Glomerular endothelial cell (primary cell): ENCODE measurements around the gene TBC1D30. TPM values are rescaled to one million over a fixed set of nuclear protein-coding genes. Genes with fewer than 3 reads are reported as not detected.

ENCODE experiments used
- DNase-seq: peaks from one replicate; pipeline ENCODE4 v3.0.0-alpha.2; 2011; ENCODE audit warnings: low read depth, low spot score; ENCODE audit errors: extremely low read depth
- total RNA-seq: library from RNA; depleted of rRNA; stranded (reverse); fragments of >200 nt; gene quantifications from 2 replicates; pipeline ENCODE4 v1.2.3, GENCODE V29; 2015

TBC1D30 gene
- total RNA-seq, 1 donor from 2014 or later, result 13.8 TPM

DNA sequence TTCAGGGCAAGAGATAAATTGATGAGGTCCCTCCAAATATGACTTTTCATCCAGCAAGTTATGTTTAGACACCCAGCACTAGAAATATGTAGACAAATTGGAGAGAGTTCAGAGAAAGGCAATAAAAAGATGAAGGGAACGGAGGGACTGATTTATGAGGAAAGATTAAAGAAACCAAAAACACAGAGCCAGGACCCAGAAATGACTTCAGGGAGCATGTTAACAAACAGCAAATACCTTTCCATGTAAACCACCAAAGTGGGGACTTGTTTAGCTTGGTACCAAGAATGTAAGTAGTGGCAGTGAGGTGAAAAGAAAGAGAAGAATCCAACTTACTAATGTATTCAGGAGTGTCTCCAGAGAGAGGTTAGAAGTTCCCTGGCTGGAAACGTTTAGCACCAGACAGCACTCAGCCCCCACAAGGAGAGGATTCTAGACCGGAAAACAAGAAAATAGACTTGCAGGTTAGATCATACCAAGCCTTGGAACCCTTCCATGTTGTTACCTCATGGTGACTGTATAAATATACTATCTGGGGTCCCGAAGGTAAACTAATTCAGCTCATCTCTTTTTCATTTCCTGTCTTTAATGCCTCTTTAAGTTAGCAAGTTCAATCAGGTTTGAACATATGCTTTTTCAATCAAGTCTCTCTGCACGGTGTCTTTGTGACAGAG, 79.2 kb downstream of the TBC1D30 start:
- no peak for DNase-seq

DNA sequence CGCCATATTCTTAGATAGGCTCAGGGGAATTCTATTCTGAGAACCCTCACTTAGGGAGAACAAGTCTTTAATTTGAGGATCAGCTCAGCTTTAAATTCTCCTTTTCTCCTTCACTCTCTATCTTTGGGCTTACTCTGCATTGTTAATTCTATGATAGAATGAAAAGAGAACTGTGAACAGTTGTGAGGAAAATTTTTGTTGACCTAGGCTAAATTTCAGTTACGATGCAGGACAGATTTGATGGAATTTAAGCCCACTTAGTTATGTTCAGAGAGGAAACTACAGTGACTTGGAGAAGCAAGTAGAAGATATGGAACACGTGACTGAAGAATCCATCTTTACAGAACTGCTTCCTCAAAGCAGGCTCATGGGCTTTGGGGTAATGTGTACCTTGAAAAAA, 82.7 kb downstream of the TBC1D30 start:
- no peak for DNase-seq

DNA sequence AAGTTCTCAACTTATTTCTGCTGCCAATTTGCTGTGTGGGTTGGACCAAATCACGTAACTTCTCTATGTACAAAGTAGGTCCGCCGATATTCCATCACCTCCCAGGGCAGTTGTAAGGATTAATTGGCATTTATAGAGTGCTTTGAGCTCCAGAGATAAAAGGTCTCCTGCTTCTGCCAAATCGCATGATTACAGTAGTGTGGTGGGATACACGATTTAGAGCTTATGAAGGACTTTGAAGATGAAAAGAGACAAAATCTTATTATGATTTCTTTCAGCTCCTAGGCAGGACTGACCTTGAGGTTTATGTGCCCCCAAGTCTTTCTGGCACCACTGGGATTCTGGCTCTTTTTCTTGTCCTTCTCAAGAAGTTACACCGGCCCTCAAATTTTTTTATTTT, 84.7 kb downstream of the TBC1D30 start:
- no peak for DNase-seq

DNA sequence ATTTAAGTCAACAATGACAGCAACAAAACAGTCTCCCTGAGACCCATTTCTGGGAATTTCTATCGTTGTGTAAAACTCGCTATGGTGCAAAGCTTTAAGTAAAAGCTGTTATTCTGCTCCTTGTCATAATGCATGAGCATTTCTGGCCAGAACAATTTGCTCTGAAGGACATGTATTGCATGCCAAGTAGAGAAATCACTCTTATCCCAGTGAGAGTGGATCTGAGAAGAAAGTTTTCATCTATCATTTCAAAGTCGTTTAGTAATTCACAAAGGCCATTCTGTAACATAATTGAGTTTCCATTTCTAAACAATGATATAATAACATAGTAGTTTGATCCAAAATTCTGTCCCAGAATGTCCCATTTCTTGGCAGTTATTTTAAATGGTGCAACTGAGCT, 86.6 kb downstream of the TBC1D30 start:
- no peak for DNase-seq

DNA sequence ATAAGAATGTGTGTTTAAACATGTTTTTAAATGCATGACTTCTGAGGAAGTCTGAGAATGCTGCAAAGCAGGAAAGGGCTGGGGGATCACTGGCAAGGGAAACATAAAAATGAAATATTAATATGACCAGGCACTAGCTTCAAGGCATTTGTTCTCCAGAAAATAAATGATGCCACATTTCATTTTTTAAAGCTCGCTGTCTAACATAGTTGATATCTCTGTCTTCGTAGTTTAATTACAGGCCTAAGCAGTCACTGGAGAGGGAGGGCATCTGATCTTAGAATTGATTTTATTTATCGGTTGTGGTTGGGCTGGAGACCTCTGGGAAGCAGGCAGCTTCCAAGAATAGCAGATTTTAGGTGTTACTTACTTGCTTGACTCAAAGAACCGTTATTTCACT, 87.5 kb downstream of the TBC1D30 start:
- DNase-seq, result no peak

DNA sequence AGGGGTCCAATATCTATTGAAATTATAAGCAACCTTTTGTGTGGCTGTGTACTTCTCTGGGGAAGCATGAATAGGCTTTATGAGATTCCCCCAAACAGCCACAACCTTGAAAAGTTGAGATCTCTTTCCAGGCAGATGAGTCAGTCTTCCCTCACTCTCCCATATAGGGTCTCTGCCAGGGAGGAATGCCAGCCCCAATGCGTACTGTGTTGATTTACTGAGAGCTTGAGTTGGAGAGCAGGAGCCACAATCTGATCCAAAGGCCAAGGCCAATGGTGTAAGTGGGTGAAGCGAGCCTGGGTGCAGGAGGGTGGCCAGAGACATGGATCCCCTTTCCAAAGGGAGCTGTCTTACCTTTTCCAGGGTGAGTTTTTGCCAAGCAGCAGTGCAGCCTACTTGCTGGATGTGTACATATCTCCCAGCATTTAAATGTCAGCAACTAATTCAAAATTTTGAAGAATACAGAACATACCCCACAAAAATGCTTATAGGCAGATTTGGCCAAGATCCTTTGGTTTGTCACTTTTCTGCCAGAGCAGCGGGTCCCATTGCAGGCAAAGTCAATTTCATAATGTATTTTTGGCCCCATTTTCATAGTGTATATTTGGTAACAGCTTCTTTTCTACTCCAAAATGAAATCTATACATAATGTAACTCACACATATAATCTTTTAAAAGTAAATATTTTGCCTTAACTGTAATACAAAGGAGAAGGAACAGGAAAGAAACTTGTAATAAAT, 88.2 kb downstream of the TBC1D30 start:
- no peak for DNase-seq

DNA sequence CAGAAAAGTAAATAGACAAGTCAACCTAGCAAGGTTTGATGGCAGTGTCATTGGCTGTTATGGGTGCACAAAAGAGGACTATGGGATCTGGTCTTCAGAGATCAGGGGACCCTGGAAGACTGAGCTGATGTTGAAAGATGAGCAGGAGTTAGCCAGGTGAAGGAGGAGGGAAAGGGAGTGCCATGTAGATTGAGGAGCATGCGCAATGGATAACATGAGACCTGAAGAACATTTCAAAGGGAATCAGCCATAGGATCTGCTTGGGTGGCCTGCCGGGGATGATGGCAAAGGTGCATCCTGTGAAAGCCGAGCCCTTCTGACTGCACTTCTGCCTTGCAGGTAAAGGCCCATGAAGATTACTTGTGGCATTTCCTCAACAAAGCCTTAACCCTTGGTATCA, 90.8 kb downstream of the TBC1D30 start:
- DNase-seq, result no peak

DNA sequence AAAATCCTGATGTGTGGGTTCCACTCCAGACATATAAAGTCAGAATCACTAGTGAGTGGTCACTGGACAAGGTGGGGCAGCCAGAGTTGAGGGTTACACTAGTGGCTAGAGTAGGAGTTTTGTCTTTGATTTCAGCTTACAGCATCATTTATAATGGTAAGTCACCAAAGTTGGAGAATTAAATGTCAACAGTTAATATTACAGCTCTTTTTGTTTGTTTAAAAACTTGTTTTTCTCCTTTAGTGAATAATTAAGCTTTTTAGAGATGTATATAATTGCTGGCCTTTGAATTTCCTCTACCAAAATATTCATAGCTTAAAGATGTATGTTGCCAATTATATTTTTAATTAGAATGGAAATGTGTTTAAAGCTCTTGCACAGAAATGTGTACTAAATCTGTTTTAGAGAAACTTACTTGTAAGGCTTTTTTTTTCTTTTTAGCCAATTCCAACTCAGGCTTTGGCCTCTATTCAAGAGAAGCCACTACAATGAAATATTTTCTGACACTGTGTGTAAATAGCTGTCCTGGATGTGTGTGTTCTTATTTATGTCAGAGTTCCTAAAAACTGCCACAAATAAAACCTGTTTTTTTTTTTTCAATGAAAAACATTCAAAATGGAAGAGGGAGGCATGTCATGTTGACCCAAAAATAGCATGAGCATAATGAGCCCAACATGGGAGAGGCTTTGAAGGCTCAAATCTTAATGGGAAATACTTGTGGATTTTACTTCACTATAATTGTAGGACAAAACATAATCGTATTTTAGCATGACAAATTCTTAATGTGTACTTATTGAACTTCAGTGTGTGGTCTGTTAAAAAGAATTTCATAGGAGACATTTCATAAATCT, 92.2 kb downstream of the TBC1D30 start:
- DNase-seq, result no peak

DNA sequence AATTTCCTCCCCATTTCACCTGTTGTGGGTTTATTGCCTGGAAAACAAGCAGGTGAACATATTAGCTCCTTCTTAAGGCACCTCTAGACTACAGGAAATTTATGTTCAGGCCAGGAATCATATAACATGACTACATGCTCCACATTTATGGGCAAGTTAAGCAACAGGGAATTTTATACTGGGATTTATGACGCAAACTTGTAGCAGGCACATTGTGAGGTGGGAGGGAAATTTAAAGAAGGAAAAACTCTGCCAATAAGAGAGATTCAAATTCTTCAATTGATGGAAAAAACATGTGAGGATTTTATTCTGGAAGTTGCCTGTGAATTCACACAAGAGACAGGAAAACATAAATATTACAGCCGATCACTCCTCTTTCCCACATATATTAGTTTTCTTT, 93.9 kb downstream of the TBC1D30 start:
- no peak for DNase-seq

DNA sequence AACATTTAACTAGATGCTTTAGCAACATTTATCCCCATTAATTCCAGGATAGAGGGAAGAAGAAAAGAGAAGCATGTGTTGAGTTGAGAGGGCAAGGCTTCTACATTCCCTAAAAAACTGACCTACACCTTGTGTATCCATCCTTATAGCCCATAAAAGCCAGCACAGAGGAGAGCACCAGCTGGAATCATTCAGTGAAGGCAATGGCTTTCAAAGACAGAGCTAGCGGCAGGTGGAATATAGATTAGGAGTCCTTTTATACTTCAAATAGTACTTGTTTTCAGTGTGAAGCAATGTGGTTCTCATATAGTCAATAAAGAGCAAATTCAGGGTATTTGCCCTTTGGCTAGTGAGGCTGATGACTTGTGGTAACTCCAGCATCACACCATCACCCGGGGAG, 94.4 kb downstream of the TBC1D30 start:
- DNase-seq, result no peak

DNA sequence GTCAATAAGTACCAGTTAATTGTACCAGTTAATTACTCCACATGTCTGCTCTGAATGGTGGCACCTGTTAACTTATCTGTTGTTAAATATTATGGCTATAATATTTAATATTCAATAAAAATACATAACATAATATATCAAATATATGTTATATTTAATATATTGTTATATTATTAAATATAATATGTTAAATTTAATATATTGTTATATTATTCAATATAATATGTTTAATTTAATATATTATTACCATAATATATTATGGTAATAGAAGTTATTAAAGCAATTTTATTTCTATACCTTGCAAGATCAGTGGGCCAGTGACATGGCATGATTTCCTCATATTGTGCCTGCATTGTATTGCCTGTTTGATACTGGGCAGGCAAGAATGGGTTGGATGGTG, 98.4 kb downstream of the TBC1D30 start:
- DNase-seq, result no peak

DNA sequence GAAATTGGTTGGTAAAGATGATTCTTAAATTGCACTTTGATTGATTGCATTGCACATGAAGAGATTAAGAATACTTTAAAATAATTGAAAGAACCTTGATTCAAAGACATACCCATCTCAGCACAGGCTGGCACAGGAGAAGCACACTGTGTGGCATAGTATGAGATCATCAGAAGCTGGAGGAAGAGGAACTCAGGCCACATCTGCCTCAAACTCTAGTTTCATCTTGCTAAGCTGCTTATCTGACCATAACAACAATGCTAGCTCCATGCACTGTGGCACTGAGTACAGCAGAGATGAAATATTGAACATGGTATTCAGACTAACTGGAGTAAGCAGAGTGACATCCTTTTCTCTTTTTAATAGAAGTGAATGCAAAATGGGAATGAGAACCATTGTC, 99.1 kb downstream of the TBC1D30 start:
- DNase-seq, result no peak

Other genes with a start within 250 kb of the TBC1D30 start
- 64.8 and 70.5 TPM in 2 replicates for gene RASSF3, start 214.2 kb upstream of the TBC1D30 start, total RNA-seq
- 259 and 353 TPM in 2 replicates for gene GNS, start 65.2 kb upstream of the TBC1D30 start, total RNA-seq